Stimulated activated naive CD8-positive, alpha-beta T cell treated with anti-CD3 and anti-CD28 coated beads, Interleukin-15, amount 100 ng/mL, for 72 hours (primary cell): ENCODE measurements around the gene SEPTIN10.
"Not testable (repeated sequence)": the region's sequence is repeated elsewhere in the genome, so short reads cannot be mapped to it uniquely, and the experiment has no call there.

Experiments
- ATAC-seq: fragments of 150-1000 bp; cut with Tn5 transposase; 2 replicates; pipeline ENCODE4 v1.10.0; 2021; ENCODE audit warnings: mild to moderate bottlenecking, moderate library complexity
- DNase-seq, 2 donors: peaks; one replicate each; pipeline ENCODE4 v3.0.0; 2021 to 2022
- H3K27ac Mint-ChIP-seq, 2 donors: one replicate each; pipeline ENCODE4 v1.8.0; 2022; ENCODE audit warnings: mild to moderate bottlenecking in 2 of 2, mixed read lengths in 2 of 2, moderate library complexity in 2 of 2
- H3K27me3 Mint-ChIP-seq: one replicate; pipeline ENCODE4 v1.8.0; 2022; ENCODE audit warnings: mixed read lengths
- H3K4me1 Mint-ChIP-seq: one replicate; pipeline ENCODE4 v1.8.0; 2022; ENCODE audit warnings: mild to moderate bottlenecking, mixed read lengths
- H3K4me3 Mint-ChIP-seq, 2 donors: one replicate each; pipeline ENCODE4 v1.8.0; 2022; ENCODE audit warnings: mild to moderate bottlenecking in 2 of 2, mixed read lengths in 2 of 2, moderate library complexity in 1 of 2
- H3K9me3 Mint-ChIP-seq, 2 donors: one replicate each; pipeline ENCODE4 v1.8.0; 2022; ENCODE audit warnings: mixed read lengths in 2 of 2

Gene SEPTIN10

DNA sequence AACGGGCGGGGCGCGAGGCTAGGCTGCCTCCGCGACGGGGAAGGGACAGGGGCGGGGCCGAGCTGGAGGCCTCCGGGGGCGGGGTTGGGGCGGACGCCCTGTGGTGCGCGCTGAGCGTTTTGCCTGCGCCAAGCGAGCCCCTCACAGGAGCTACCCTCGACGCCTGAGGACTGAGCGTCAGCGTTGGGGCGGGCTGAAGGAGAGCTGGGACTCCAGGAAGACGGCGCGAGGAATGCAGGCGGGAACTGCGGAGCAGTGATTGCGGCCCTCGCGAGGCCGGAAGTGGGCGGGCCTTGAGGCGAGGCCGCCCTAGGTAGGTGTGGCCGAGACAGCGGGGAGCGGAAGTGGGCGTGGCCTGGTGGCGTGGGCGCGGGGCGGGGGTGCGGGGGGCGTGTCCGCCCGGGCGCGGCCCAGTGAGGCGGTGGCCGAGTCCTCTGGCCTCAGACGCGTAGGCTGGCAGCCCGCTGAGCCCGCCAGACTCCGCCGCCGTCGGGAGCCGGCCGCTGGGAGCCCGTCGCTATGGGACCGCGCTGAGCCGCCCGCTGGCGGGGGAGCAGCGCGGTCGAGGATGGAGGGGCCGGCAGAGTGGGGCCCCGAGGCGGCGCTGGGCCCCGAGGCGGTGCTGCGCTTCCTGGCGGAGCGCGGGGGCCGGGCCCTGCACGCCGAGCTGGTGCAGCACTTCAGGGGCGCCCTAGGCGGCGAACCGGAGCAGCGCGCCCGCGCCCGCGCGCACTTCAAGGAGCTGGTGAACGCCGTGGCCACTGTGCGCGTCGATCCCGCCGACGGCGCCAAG lies at the start of gene SEPTIN10, which contains the start of gene SOWAHC:
Gene SEPTIN10, minus strand, starts transcription at position 45 of the 793 bp plus-strand sequence. CDS start 139 bp downstream, outside the sequence.
Gene SOWAHC, plus strand, starts transcription at position 443 of the 793 bp plus-strand sequence. Its CDS starts 126 bp downstream, at position 569.
- H3K4me1 Mint-ChIP-seq, result peaks cover 22% of the 10 kb centered on the region
- H3K4me3 Mint-ChIP-seq, result peak within 1 kb of the TSS; percentile 92 to 95
- H3K27me3 Mint-ChIP-seq, result peaks cover 81% of the 10 kb centered on the region
- no peak within 1 kb of the TSS for H3K27ac Mint-ChIP-seq
- H3K9me3 Mint-ChIP-seq, result no peaks in the 10 kb centered on the region
- peak; percentile 83 to 84 for DNase-seq
- peak; percentile 91 for ATAC-seq

GRCh38 chr2:109662889-109663288 lies 49.1 kb upstream of the SEPTIN10 start:
- no peak for ATAC-seq
- H3K9me3 Mint-ChIP-seq, result no peaks in the 10 kb centered on the region
- H3K27ac Mint-ChIP-seq, result no peak overlapping the region
- DNase-seq, result no peak
- H3K27me3 Mint-ChIP-seq, result peaks cover 38% of the 10 kb centered on the region
- no peak overlapping the region for H3K4me3 Mint-ChIP-seq
- no peaks in the 10 kb centered on the region for H3K4me1 Mint-ChIP-seq

DNA sequence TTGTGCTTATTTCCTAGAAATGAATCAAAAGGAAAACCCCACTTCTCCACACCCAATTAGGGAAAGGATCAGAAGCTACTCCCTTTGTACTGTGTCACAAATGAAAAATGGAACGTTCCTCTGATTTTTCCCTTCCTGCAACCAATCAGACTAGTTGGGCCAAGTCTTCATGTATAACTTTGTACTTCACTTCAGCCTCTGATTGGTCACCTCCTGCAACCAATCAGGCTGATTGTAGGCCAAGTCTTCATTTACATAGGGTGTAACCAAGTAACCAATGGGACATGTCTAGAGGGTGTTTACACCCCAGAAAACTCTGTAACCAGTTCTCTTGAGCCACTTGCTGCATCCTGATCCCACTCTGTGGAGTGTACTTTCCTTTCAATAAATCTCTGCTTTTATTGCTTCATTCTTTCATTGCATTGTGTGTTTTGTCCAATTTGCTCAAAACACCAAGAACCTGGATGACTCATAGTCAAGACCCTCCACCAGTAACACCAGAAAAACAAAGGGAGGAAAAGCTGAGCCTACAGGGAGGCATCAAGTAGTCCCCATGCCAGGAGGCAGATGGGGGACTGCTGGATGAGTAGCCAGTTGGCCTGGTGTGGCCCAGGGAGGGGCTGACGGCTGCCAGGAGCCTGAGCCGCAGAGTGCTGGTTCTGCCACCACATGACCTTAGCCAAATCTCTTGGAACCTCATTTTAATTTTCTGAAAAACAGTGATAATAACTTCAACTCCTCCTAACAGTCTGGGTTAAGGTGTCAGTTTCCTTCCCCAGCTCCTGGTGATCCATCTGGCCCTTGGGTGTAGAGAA lies 46.5 kb upstream of the SEPTIN10 start:
- Mint-ChIP-seq H3K9me3 (no peaks in the 10 kb centered on the region), H3K4me3 (no peak overlapping the region), H3K27ac (no peak overlapping the region), H3K4me1 (no peaks in the 10 kb centered on the region), H3K27me3 (peaks cover 37% of the 10 kb centered on the region)
- no peak for ATAC-seq
- no peak for DNase-seq

- Mint-ChIP-seq H3K27me3 (peaks cover 44% of the 10 kb centered on the region), H3K4me1 (no peaks in the 10 kb centered on the region), H3K27ac (no peak overlapping the region), H3K9me3 (no peaks in the 10 kb centered on the region), H3K4me3 (no peak overlapping the region)
- DNase-seq (no peak), ATAC-seq (no peak)
Measured at GRCh38 chr2:109659396-109660045, 45.8 kb upstream of the SEPTIN10 start.

DNA sequence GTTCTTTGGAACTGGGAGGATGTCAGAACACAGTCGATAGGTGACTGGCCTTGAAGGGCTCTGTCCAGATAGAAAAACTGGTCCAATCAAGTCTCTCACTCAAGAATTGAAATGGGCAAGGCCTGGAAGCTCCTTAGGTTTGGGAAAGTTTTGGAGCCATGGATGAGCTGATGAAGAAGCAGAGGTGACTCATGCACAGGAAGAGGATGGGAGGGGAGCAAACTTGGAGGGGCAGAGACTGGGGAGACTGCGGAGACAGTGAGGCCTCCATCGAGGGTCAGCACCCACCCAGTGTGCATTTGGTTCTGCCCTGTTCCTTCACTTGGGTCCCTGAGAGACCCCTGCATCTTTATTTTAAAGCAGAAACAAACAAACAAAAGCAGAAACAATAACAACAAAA lies 41.5 kb upstream of the SEPTIN10 start:
- no peak for ATAC-seq

DNA sequence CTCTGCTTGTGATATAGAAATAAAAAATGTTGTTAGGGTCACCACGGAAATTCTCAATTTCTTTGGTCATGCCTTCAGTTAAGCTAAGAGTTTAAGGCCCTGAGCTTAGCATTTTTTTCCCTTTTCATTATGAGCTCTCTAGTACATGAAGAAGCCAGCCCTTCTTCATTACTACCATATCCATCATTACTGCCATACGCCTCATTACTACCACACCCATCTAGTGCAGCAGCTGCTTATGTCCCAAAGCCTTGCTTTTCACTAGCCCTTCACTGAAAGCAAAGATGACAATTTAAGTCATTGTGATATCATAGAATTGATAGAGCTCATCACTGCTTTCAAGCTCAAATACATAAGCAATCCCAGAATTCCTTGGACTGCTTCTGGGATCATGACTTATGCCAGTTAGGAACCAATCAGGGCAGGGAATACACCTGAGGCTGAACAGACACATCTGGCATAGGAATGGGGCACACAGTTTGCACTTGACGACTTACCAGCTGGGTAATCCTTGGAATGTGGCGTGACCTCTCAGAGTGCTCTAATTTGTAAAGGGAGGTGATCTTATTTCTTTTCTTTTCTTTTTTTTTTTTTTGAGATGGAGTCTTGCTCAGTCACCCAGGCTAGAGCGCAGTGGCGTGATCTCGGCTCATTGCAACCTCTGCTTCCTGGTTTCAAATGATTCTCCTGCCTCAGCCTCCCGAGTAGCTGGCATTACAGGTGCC lies 40.7 kb upstream of the SEPTIN10 start:
- peaks cover 52% of the 10 kb centered on the region for H3K27me3 Mint-ChIP-seq
- DNase-seq, result no peak

More for the DNA sequence above, 41.5 kb upstream of the SEPTIN10 start:
- no peak overlapping the region for H3K4me3 Mint-ChIP-seq
- no peaks in the 10 kb centered on the region for H3K9me3 Mint-ChIP-seq
- no peak for DNase-seq
- H3K27ac Mint-ChIP-seq, result no peak overlapping the region
- no peaks in the 10 kb centered on the region for H3K4me1 Mint-ChIP-seq
- peaks cover 44% of the 10 kb centered on the region for H3K27me3 Mint-ChIP-seq

GRCh38 chr2:109649736-109650695 lies 36.2 kb upstream of the SEPTIN10 start:
- Mint-ChIP-seq H3K9me3 (no peaks in the 10 kb centered on the region), H3K27me3 (peaks cover 46% of the 10 kb centered on the region), H3K4me1 (no peaks in the 10 kb centered on the region), H3K27ac (no peak overlapping the region), H3K4me3 (no peak overlapping the region)
- DNase-seq (no peak), ATAC-seq (no peak)

More for the DNA sequence above, 40.7 kb upstream of the SEPTIN10 start:
- Mint-ChIP-seq H3K4me1 (no peaks in the 10 kb centered on the region), H3K4me3 (no peak overlapping the region), H3K9me3 (no peaks in the 10 kb centered on the region), H3K27ac (no peak overlapping the region)
- ATAC-seq, result no peak

DNA sequence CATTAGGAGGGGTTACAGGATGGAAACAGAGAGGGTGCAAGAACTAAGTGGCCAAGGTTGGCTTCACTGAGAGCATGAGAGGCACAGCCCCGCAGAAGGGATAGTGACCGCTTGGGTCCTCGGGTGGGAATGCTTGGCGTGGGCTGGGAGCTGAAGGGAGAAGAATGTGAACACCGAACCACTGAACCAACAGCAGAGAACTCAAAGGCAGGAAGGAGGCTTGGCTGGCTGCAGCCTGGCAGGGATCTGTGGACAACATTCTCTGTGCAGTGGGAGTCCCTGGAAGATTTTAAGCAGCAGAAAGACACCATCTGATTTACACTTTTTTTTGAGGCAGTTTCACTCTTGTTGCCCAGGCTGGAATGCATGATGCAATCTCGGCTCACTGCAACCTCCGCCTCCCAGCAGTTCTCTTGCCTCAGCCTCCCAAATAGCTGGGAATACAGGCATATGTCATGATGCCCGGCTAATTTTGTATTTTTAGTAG lies 34.3 kb upstream of the SEPTIN10 start:
- no peak for DNase-seq

DNA sequence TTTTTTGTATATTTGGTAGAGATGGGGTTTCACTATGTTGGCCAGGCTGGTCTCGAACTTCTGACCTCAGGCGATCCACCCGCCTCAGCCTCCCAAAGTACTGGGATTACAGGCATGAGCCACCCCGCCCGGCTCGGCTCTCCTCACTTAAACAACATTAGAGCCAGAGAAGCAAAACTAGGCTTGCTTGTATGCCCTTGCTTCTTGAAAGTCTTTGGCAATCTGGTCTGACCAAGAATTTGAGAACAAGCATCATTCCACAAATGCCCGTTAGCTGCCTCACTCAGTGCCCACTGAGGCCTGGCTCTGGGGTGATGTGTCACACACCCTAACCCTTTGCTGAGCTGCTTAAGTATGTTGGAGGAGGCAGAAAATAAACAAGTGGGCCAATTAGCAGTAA lies 33.9 kb upstream of the SEPTIN10 start:
- H3K27me3 Mint-ChIP-seq, result peaks cover 40% of the 10 kb centered on the region

More for the DNA sequence above, 34.3 kb upstream of the SEPTIN10 start:
- Mint-ChIP-seq H3K4me3 (no peak overlapping the region), H3K27me3 (peaks cover 41% of the 10 kb centered on the region), H3K9me3 (no peaks in the 10 kb centered on the region), H3K4me1 (no peaks in the 10 kb centered on the region), H3K27ac (peak overlapping the region in 1 of 2 donors; percentile 33)
- no peak for ATAC-seq

DNA sequence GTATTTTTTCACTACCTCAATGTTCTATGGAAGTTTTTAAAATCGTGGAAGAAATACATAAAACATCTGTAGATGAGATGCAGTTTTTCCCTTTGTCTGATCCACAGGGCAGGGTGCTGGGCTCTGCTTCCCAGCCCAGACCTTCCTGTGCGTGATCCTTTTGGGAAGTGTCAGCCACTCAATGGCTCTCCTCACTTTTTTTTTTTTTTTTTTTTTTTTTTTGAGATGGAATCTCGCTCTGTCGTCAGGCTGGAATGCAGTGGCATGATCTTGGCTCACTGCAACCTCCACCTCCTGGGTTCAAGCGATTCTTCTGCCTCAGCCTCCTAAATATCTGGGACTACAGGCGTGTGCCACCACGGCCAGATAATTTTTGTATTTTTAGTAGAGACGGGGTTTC lies 33.2 kb upstream of the SEPTIN10 start:
- H3K9me3 Mint-ChIP-seq, result no peaks in the 10 kb centered on the region
- ATAC-seq, result no peak
- no peak overlapping the region for H3K4me3 Mint-ChIP-seq
- H3K27ac Mint-ChIP-seq, result no peak overlapping the region
- H3K4me1 Mint-ChIP-seq, result no peaks in the 10 kb centered on the region
- peaks cover 33% of the 10 kb centered on the region for H3K27me3 Mint-ChIP-seq
- DNase-seq, result no peak

More for the DNA sequence above, 33.9 kb upstream of the SEPTIN10 start:
- H3K27ac Mint-ChIP-seq, result no peak overlapping the region
- no peaks in the 10 kb centered on the region for H3K9me3 Mint-ChIP-seq
- no peak for DNase-seq
- ATAC-seq, result no peak
- no peak overlapping the region for H3K4me3 Mint-ChIP-seq
- no peaks in the 10 kb centered on the region for H3K4me1 Mint-ChIP-seq

DNA sequence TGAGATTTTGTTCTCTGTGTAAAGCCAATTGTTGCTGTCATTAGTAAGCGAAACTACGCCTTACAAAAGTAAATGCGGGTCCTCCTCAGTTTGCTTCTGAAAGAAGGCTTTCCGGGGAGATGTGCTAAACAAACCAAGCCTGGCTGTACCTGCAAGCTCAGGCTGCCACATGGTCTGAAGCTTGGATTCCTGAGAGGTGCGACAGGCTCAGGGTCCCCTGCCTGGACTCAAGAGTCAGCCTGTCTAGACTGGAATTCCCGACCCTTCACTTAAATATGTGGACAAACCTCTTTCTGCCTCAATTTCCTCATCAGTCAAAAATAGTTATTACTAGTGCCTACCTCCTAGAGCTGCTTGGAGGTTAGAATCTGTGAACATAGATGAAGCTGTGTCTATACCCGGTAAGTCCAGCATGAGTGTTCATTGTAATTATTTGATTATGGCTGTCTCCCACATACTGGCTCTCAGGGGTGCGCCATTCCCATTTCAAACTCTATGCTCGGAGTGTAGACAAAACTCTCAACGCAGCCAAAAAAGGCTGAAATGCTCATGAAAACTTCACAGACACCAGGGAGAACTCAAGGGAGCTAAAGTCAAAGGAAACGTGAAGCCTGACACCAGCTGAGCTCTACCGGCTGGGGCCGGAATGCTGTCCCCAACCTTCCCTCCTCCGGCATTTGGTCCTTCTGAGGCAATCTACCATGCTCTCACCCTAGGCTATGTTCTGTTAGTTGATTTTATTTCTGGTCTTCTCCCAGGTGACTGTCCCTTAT lies 31.8 kb upstream of the SEPTIN10 start:
- Mint-ChIP-seq H3K4me1 (no peaks in the 10 kb centered on the region), H3K27ac (no peak overlapping the region), H3K9me3 (no peaks in the 10 kb centered on the region), H3K27me3 (peaks cover 20% of the 10 kb centered on the region), H3K4me3 (no peak overlapping the region)
- no peak for DNase-seq
- no peak for ATAC-seq

DNA sequence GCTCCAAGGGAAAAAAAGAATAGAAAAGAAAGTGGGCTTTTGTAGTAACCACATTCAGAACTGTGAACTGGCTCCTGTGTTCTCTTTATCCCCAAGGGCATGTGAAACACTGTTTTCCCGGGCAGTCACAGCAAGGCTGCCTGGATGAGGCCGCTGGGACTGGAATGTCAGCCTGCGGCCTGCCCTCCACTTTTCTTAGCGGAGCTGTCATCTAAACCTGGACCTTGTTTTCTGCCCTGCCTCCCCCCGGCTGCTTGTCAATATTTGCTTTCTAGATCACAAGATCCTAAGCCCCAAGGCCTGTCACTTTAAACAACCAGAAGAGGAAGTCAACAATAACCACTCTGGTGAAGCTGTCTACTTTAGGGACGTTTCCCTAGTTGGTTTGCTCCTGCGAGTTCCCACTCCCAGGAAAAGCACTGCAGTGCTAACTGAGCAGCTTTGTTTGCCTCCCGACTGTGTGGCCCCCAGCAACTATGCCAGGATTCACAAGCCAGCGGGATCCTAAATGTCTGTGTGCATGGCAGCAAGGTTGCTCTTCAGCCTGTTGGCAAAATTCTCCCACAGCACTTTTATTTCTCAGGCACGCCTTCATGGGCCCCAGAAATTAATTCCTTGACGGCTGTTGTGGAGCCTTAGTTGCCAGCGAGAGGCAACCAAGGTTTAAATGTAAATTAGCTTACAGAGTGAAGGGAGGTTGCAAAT lies 31.0 kb upstream of the SEPTIN10 start:
- Mint-ChIP-seq H3K4me1 (no peaks in the 10 kb centered on the region), H3K27ac (no peak overlapping the region), H3K9me3 (no peaks in the 10 kb centered on the region), H3K4me3 (no peak overlapping the region), H3K27me3 (peaks cover 11% of the 10 kb centered on the region)
- ATAC-seq (no peak), DNase-seq (no peak)

GRCh38 chr2:109640000-109640399 lies 26.2 kb upstream of the SEPTIN10 start:
- H3K27me3 Mint-ChIP-seq, H3K4me3 Mint-ChIP-seq, H3K9me3 Mint-ChIP-seq, ATAC-seq, DNase-seq, H3K4me1 Mint-ChIP-seq, H3K27ac Mint-ChIP-seq: not testable (repeated sequence)
